ENCODE measurements around the gene SERPINB8. TPM values are rescaled to one million over a fixed set of nuclear protein-coding genes. Genes with fewer than 3 reads are reported as not detected.
A peak's percentile ranks its signal among the peaks of the same experiment; 100 is the strongest.

Gene SERPINB8
- total and polyA plus RNA-seq, 9 of the 15 experiments (the other 6 are each of a cell fraction or from before 2014, with no cell fraction given), result 0.05 to 0.19 (median 0.09) TPM

DNA sequence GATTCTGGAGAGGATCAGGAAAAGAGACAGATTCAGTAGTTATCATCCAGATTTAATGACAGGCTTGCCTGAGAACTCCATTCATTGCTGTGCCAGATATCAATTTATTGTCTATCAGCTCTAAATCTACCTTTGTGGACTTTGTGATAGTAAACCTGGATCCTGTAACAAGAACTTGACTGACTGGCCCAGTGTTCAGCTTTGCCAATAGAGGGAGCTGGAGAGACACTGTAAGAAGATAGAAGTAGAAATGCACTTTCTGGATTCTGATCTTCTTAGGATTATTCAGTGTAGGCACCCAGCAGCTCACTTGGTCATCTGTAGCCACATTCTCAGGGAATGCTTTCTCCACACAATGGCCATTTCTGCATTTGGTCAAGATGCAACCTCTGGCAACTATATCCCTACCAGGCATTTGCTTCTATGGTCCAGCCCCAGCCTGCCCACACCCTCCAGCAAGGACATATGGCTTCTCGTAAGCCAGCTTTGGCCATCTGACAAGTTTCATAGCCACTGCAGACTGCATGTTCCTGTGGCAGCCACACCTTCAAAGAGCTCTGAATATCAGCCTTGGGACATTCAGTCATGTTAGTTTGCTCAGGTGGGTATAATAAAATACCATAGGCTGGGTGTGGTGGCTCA lies 6.1 kb upstream of the SERPINB8 start:
- intact Hi-C loops (cut with micrococcal nuclease) (no loop called here), in situ Hi-C loops (cut with MboI) (no loop called here)
- POLR2A ChIA-PET, result no interaction called here
- Histone ChIP-seq H3K27me3 (ENCODE audit: control insufficient read depth in 2 of 2, insufficient read depth in 2 of 2, low read length in 2 of 2) (no peaks in the 10 kb centered on the region), H3K9me1 (ENCODE audit: control insufficient read depth, insufficient read depth, low read length) (no peaks in the 10 kb centered on the region), H3K79me2 (ENCODE audit: control insufficient read depth, insufficient read depth, low read length) (no peaks in the 10 kb centered on the region), H3K9me3 (replicated peaks; ENCODE audit: control insufficient read depth, insufficient read depth, low read depth, low read length) (no peaks in the 10 kb centered on the region), H3K27ac (ENCODE audit: extremely low read depth, low read depth, low read length) (no peak overlapping the region), H3K36me3 (ENCODE audit: control insufficient read depth, insufficient read depth, low read length) (no peaks in the 10 kb centered on the region), H4K20me1 (replicated peaks; ENCODE audit: control insufficient read depth, insufficient read depth, low read length) (no peaks in the 10 kb centered on the region), H3K4me3 (no peak overlapping the region), H3K4me2 (ENCODE audit: insufficient read depth, low read length) (no peak overlapping the region), H3K4me1 (replicated peaks in 1 of 2; ENCODE audit: control insufficient read depth in 2 of 2, insufficient read depth in 2 of 2, low read length in 2 of 2) (no peaks in the 10 kb centered on the region), H3K9ac (ENCODE audit: insufficient read depth in 1 of 2, low read depth in 2 of 2, low read length in 2 of 2) (no peak overlapping the region), H2AFZ (ENCODE audit: low read depth, low read length) (no peak overlapping the region)
- ATAC-seq, result no peak
- BruUV-seq (replicated peaks), result no TSS peak
- CTCF ChIA-PET (ENCODE audit: low intra/inter-chr PET ratio), result interaction anchor here (1.0 to 1.2 kb wide), 3 partner anchors 15 to 31 kb away, joined by 3 to 5 read pairs (median 4); no protein-coding TSS in a partner anchor
- peak in 1 of 4 experiments; percentile 13 for DNase-seq (ENCODE audit: extremely low read depth in 1 of 4, low spot score in 3 of 4)
- TF ChIP-seq, protein P1, sequence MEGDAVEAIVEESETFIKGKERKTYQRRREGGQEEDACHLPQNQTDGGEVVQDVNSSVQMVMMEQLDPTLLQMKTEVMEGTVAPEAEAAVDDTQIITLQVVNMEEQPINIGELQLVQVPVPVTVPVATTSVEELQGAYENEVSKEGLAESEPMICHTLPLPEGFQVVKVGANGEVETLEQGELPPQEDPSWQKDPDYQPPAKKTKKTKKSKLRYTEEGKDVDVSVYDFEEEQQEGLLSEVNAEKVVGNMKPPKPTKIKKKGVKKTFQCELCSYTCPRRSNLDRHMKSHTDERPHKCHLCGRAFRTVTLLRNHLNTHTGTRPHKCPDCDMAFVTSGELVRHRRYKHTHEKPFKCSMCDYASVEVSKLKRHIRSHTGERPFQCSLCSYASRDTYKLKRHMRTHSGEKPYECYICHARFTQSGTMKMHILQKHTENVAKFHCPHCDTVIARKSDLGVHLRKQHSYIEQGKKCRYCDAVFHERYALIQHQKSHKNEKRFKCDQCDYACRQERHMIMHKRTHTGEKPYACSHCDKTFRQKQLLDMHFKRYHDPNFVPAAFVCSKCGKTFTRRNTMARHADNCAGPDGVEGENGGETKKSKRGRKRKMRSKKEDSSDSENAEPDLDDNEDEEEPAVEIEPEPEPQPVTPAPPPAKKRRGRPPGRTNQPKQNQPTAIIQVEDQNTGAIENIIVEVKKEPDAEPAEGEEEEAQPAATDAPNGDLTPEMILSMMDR (IDR thresholded peaks at IDR 0.05 in 2 of 3, conservative IDR thresholded peaks at IDR 0.05 in 1 of 3; ENCODE audit: insufficient read depth in 2 of 3, low read depth in 1 of 3, low read length in 3 of 3), result peak; percentile 16 to 48 (median 40); a peak in 3 of 6 replicates
- TF ChIP-seq, protein P2, sequence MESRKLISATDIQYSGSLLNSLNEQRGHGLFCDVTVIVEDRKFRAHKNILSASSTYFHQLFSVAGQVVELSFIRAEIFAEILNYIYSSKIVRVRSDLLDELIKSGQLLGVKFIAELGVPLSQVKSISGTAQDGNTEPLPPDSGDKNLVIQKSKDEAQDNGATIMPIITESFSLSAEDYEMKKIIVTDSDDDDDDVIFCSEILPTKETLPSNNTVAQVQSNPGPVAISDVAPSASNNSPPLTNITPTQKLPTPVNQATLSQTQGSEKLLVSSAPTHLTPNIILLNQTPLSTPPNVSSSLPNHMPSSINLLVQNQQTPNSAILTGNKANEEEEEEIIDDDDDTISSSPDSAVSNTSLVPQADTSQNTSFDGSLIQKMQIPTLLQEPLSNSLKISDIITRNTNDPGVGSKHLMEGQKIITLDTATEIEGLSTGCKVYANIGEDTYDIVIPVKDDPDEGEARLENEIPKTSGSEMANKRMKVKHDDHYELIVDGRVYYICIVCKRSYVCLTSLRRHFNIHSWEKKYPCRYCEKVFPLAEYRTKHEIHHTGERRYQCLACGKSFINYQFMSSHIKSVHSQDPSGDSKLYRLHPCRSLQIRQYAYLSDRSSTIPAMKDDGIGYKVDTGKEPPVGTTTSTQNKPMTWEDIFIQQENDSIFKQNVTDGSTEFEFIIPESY (CRISPR knock-in tag; IDR thresholded peaks at IDR 0.05), result no peak
- peak in 1 of 2 experiments; percentile 29; a peak in 3 of 4 replicates for TF ChIP-seq RAD21 (CRISPR knock-in tag; conservative IDR thresholded peaks at IDR 0.05 in 1 of 2, IDR thresholded peaks at IDR 0.05 in 1 of 2)
- no CpG with 5 or more reads among the region's 1 CpG for WGBS (ENCODE audit: insufficient coverage, low coverage, missing lambda C conversion rate)
- FAIRE-seq, result no peak
